Adrenal gland (tissue), 12 donors: ENCODE results near the gene PRRT2. TPM values are rescaled to one million over a fixed set of nuclear protein-coding genes. Genes with fewer than 3 reads are reported as not detected.
"Not testable (repeated sequence)": the region's sequence is repeated elsewhere in the genome, so short reads cannot be mapped to it uniquely, and the experiment has no call there.

Experiments
- DNase-seq, 7 donors: peaks; one replicate each; pipeline ENCODE4 v3.0.0-alpha.2; 2019 to 2020
- H3K27ac ChIP-seq, 5 donors: fragments of 200-600 bp; sonication (generic) in 4 of 5; 1 replicate in 3 of 5; 2 replicates in 2 of 5; pipeline versions ENCODE4 v1.5.1 to v1.8.0; 2016 to 2020; ENCODE audit warnings: mild to moderate bottlenecking in 1 of 5
- H3K27me3 ChIP-seq: fragments of 200-600 bp; 2 replicates; pipeline ENCODE4 v1.8.0; 2021
- H3K36me3 ChIP-seq, 2 donors: fragments of 200-600 bp; replicated peaks in 1 of 2; 1 replicate in 1 of 2; 2 replicates in 1 of 2; pipeline versions ENCODE4 v1.5.1 to v1.8.0; 2018 to 2022
- H3K4me1 ChIP-seq, 2 donors: fragments of 200-600 bp; replicated peaks in 1 of 2; 1 replicate in 1 of 2; 2 replicates in 1 of 2; pipeline versions ENCODE4 v1.5.1 to v1.8.0; 2018 to 2021
- H3K4me3 ChIP-seq, 4 donors: fragments of 200-600 bp; sonication (generic) in 3 of 4; one replicate each; pipeline ENCODE4 v1.5.1; 2016 to 2018
- H3K9me3 ChIP-seq, 3 donors: fragments of 200-600 bp; sonication (generic) in 1 of 3; replicated peaks in 1 of 3; 1 replicate in 2 of 3; 2 replicates in 1 of 3; pipeline versions ENCODE4 v1.5.1 to v1.8.0; 2016 to 2021
- POLR2A ChIP-seq, 2 donors: fragments of 450-650 bp; IDR thresholded peaks; one replicate each; pipeline ENCODE4 v1.6.1; 2017; ENCODE audit warnings: antibody characterized with exemption in 2 of 2, mild to moderate bottlenecking in 2 of 2, moderate library complexity in 1 of 2
- whole genome bisulfite sequencing, 4 donors: extraction: QIAGEN DNeasy Blood & Tissue Kit in 2 of 4; methylation state at CpG; one replicate each; pipeline versions ENCODE4 v1.1.5 to v1.1.7; 2013 to 2017; 5-methylcytosine and 5-hydroxymethylcytosine counted together
- intact Hi-C, 2 donors: fragments of 100-400 bp; cut with DNase I; formaldehyde crosslinking; loops; one replicate each; pipeline versions ENCODE4 v1.14.1 to v1.15.0; 2022 to 2023
- polyA plus RNA-seq, 3 donors: library from polyadenylated mRNA; stranded (reverse); fragments of 200-250 nt in 2 of 3; fragments of 350-450 nt in 1 of 3; fragmentation: Illumina TruSeq in 1 of 3; extraction: RNeasy Lipid Tissue Mini Kit (QIAGEN cat#74804) in 1 of 3; gene quantifications; one replicate each; pipeline ENCODE4 v1.2.3, GENCODE V29; 2013 to 2014
- total RNA-seq, 9 donors: library from RNA; depleted of rRNA in 4 of 9; stranded (reverse); fragments of >200 nt in 4 of 9; fragments of 120-200 nt in 1 of 9; fragmentation: NEBNext Ultra II Directional in 1 of 9; extraction: Animal tissue kit (Norgen Biotek cat#: 25700) in 1 of 9; gene quantifications; one replicate each; pipeline versions ENCODE4 v1.1.0 to v1.2.4, GENCODE V29; 2013 to 2023
- TF ChIP-seq, protein P1 (sequence below), 6 experiments: fragments of 450-650 bp in 4 of 6; fragments of 200-600 bp in 2 of 6; sonication (generic) in 1 of 6; IDR thresholded peaks; 1 replicate in 5 of 6; 2 replicates in 1 of 6; pipeline versions ENCODE4 v1.5.1 to v1.8.0; 2016 to 2021; ENCODE audit warnings: antibody characterized with exemption in 6 of 6, mild to moderate bottlenecking in 2 of 6, moderate library complexity in 1 of 6
- donor health status: healthy with polysubstance abuse.
- donor health status: Bipolar disorder and iron deficiency.
- donor health status: DM: yes; HTN: yes; CAD: no.
- donor health status: DM: no; HTN: no; CAD: no.
- donor health status: DM: no; HTN: no; CAD: no.
- donor health status: DM: yes; HTN: yes; CAD: no.

PRRT2 gene
- total and polyA plus RNA-seq, 12 donors, result 0.97 to 32.0 (median 2.4) TPM; not detected in 1

GRCh38 chr16:29830774-29831173 is 18.8 kb downstream of the PRRT2 start:
- Histone ChIP-seq H3K4me1 (peaks cover 20 to 53% of the 10 kb centered on the region in 2 donors), H3K9me3 (no peaks in the 10 kb centered on the region), H3K36me3 (peaks cover 0 to 62% of the 10 kb centered on the region in 2 donors), H3K27me3 (no peaks in the 10 kb centered on the region), H3K4me3 (no peak overlapping the region), H3K27ac (peak overlapping the region in 2 of 5 donors; percentile 9 to 93)
- 90 to 95% (median 94%) methylated on average over 7 to 11 of the region's 11 CpGs for WGBS, 4 donors
- intact Hi-C loops, result no loop called here
- TF ChIP-seq POLR2A (IDR thresholded peaks at IDR 0.05), result no peak
- TF ChIP-seq, protein P1, sequence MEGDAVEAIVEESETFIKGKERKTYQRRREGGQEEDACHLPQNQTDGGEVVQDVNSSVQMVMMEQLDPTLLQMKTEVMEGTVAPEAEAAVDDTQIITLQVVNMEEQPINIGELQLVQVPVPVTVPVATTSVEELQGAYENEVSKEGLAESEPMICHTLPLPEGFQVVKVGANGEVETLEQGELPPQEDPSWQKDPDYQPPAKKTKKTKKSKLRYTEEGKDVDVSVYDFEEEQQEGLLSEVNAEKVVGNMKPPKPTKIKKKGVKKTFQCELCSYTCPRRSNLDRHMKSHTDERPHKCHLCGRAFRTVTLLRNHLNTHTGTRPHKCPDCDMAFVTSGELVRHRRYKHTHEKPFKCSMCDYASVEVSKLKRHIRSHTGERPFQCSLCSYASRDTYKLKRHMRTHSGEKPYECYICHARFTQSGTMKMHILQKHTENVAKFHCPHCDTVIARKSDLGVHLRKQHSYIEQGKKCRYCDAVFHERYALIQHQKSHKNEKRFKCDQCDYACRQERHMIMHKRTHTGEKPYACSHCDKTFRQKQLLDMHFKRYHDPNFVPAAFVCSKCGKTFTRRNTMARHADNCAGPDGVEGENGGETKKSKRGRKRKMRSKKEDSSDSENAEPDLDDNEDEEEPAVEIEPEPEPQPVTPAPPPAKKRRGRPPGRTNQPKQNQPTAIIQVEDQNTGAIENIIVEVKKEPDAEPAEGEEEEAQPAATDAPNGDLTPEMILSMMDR (IDR thresholded peaks at IDR 0.05), result no peak
- no peak for DNase-seq

- DNase-seq, result peak in 5 of 7 donors; percentile 51 to 74 (median 63)
- H3K4me3 ChIP-seq, result no peak overlapping the region
- H3K36me3 ChIP-seq, result peaks cover 0 to 69% of the 10 kb centered on the region in 2 donors
- intact Hi-C loops, result no loop called here
- TF ChIP-seq, protein P1 (IDR thresholded peaks at IDR 0.05), result no peak
- H3K27me3 ChIP-seq, result no peaks in the 10 kb centered on the region
- H3K4me1 ChIP-seq, result peaks cover 12 to 46% of the 10 kb centered on the region in 2 donors
- 34 to 64% (median 51%) methylated on average over 2 of the region's 2 CpGs for WGBS, 4 donors
- no peaks in the 10 kb centered on the region for H3K9me3 ChIP-seq
- H3K27ac ChIP-seq, result peak overlapping the region in 3 of 5 donors; percentile 9 to 93 (median 30)
These were observed 19.5 kb downstream of the PRRT2 start for GRCh38 chr16:29831490-29831889.

- Histone ChIP-seq H3K36me3 (peaks cover 0 to 86% of the 10 kb centered on the region in 2 donors), H3K4me1 (peaks cover 0 to 29% of the 10 kb centered on the region in 2 donors)
- intact Hi-C loops, H3K4me3 ChIP-seq, H3K9me3 ChIP-seq, H3K27ac ChIP-seq, H3K27me3 ChIP-seq, DNase-seq: not testable (repeated sequence)
- 91 to 99% (median 97%) methylated on average over 4 of the region's 4 CpGs for WGBS, 4 donors
These were observed 21.2 kb downstream of the PRRT2 start for GRCh38 chr16:29833219-29833618.

DNA sequence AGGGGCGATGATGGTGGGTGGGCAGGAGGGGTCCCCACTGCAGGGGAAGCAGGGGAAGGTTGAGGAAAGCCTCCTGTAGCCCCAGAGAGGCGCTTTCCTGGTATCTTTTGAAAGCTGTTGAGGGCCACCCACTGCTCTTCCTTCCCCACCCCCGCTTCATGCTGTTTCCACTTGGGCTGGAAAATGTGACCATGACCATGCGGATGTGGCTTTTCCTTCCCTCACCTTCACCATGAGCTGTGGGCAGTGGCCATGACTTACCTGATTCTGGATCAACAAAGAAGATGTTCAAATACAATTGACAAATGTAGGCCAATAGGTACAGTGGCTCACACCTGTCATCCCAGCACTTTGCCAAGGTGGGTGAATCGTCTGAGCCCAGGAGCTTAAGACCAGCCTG is 22.1 kb downstream of the PRRT2 start:
- Histone ChIP-seq H3K9me3 (no peaks in the 10 kb centered on the region), H3K27ac (peak overlapping the region in 1 of 5 donors; percentile 30), H3K4me1 (peaks cover 0 to 28% of the 10 kb centered on the region in 2 donors), H3K4me3 (no peak overlapping the region), H3K27me3 (no peaks in the 10 kb centered on the region), H3K36me3 (peaks cover 0 to 95% of the 10 kb centered on the region in 2 donors)
- intact Hi-C loops, result no loop called here
- DNase-seq, result no peak
- WGBS, 4 donors, result 90 to 94% (median 91%) methylated on average over 3 to 5 of the region's 5 CpGs
- TF ChIP-seq POLR2A (IDR thresholded peaks at IDR 0.05), result no peak
- TF ChIP-seq, protein P1 (IDR thresholded peaks at IDR 0.05), result no peak

GRCh38 chr16:29835926-29836325 is 23.9 kb downstream of the PRRT2 start:
- peaks cover 12 to 26% of the 10 kb centered on the region in 2 donors for H3K4me1 ChIP-seq
- no peaks in the 10 kb centered on the region for H3K27me3 ChIP-seq
- H3K27ac ChIP-seq, result no peak overlapping the region
- no peaks in the 10 kb centered on the region for H3K9me3 ChIP-seq
- TF ChIP-seq, protein P1 (IDR thresholded peaks at IDR 0.05), result no peak
- TF ChIP-seq POLR2A (IDR thresholded peaks at IDR 0.05), result no peak
- intact Hi-C loops, result no loop called here
- DNase-seq, result no peak
- no peak overlapping the region for H3K4me3 ChIP-seq
- 87 to 92% (median 89%) methylated on average over 7 of the region's 7 CpGs for WGBS, 4 donors
- peaks cover 0 to 100% of the 10 kb centered on the region in 2 donors for H3K36me3 ChIP-seq
